Hematopoietic multipotent progenitor cell treated with erythropoietin and hydrocortisone succinate and interleukin-3 and kit ligand, for 15 days (in vitro differentiated cells): ENCODE measurements around the gene MCRIP2.

Experiments used
- DNase-seq: peaks from one replicate; pipeline ENCODE4 v3.0.0-alpha.2; 2015; ENCODE audit warnings: low spot score

MCRIP2 gene

GRCh38 chr16:670485-671352 lies 29.1 kb downstream of the MCRIP2 start:
- no peak for DNase-seq

GRCh38 chr16:671353-672131 lies 29.9 kb downstream of the MCRIP2 start:
- no peak for DNase-seq

- no peak for DNase-seq
These were observed 30.7 kb downstream of the MCRIP2 start for GRCh38 chr16:672371-672770.

GRCh38 chr16:672851-673250 lies 31.2 kb downstream of the MCRIP2 start:
- no peak for DNase-seq

- no peak for DNase-seq
These were observed 31.9 kb downstream of the MCRIP2 start for GRCh38 chr16:673399-673991.

- DNase-seq = no peak
These were observed 32.7 kb downstream of the MCRIP2 start for GRCh38 chr16:674214-674881.

- DNase-seq = no peak
These were observed 33.6 kb downstream of the MCRIP2 start, which contains the start of gene RHBDL1 for GRCh38 chr16:674968-675883. Gene RHBDL1, plus strand, starts transcription at chr16:675671. Its CDS starts 120 bp downstream, at chr16:675791.

GRCh38 chr16:675884-676564 lies 34.4 kb downstream of the MCRIP2 start:
- no peak for DNase-seq

GRCh38 chr16:676565-676902 lies 34.9 kb downstream of the MCRIP2 start:
- DNase-seq = no peak

GRCh38 chr16:676913-677312 lies 35.3 kb downstream of the MCRIP2 start:
- DNase-seq = no peak

- no peak for DNase-seq
These were observed 35.9 kb downstream of the MCRIP2 start for GRCh38 chr16:677316-678190.

GRCh38 chr16:678209-678857 lies 36.7 kb downstream of the MCRIP2 start:
- DNase-seq = no peak

GRCh38 chr16:678858-679813 lies 37.5 kb downstream of the MCRIP2 start:
- DNase-seq = peak; percentile 51

- DNase-seq = peak; percentile 88
These were observed 38.4 kb downstream of the MCRIP2 start, which contains the start of gene STUB1 for GRCh38 chr16:679814-680624. Gene STUB1, plus strand, starts transcription at chr16:680410. Its CDS starts 116 bp downstream, at chr16:680526.

GRCh38 chr16:680625-680945 lies 39.0 kb downstream of the MCRIP2 start:
- no peak for DNase-seq

- peak; percentile 32 for DNase-seq
These were observed 39.5 kb downstream of the MCRIP2 start for GRCh38 chr16:680967-681745.
